Stimulated activated CD4-positive, alpha-beta T cell treated with anti-CD3 and anti-CD28 coated beads, TNF-alpha, amount 100 ng/mL, for 4 hours (primary cell): ENCODE measurements around the gene CPNE2.
"Not testable (repeated sequence)": the region's sequence is repeated elsewhere in the genome, so short reads cannot be mapped to it uniquely, and the experiment has no call there.

Experiments
- DNase-seq, 3 experiments: peaks; one replicate each; pipeline ENCODE4 v3.0.0-alpha.2; 2020; ENCODE audit warnings: low read depth in 3 of 3

The CPNE2 gene

DNA sequence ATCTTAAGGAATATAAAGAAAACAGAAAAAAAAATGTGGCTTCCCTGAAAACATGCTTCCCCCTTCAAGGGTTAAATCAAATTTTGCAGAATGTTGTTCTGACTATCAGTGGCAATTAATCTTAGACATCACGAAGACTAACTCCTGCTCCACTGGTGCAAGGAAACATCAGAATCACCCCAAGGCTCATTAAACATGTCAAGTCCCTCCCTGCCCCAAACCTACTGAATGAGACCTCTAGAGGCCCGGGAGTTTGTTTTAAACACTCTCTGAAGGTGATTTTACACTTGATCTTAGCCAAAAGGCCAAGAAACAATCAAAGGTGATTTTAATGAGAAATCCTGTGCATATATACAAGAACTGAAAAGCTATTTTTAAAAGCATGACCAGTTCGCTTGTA is 75.2 kb downstream of the CPNE2 start:
- DNase-seq, result no peak

DNA sequence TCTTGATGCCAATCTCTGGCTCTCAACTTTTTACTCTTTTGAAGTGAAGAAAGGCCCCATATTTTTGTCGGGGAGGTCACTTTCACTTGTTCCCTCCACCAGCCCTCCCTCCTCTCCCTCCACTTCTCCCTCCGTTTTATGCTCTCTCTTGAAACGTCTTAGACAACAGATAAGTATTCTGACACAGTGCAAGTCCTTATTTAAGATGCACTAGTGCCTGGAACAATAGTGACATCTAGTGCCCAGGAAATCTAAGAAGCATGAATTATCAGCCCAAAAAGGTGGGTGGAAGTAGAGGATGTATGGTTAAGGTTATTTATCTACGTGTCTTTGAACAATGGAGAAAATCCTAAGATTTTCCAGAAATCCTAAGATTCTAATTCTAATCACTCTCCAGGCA is 75.6 kb downstream of the CPNE2 start:
- DNase-seq, result no peak

DNA sequence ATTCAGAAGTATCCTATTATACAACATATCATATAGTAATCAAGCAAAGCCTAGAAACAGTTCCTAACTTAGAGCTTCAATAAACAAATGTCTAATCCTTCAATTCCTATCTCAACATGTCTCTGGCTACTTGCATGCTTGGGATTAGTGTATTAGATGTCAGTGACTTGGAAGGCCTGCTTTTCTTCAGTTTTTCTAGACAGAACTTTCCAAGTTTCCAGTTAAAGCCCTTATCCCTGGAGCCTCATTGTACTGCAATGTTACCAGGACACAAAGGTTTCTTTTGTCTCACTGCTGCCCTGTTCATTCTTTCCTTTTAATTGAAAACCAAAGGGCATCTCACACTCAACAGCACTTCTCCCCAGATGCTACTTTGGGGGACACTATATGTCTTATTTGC is 76.9 kb downstream of the CPNE2 start:
- no peak for DNase-seq

DNA sequence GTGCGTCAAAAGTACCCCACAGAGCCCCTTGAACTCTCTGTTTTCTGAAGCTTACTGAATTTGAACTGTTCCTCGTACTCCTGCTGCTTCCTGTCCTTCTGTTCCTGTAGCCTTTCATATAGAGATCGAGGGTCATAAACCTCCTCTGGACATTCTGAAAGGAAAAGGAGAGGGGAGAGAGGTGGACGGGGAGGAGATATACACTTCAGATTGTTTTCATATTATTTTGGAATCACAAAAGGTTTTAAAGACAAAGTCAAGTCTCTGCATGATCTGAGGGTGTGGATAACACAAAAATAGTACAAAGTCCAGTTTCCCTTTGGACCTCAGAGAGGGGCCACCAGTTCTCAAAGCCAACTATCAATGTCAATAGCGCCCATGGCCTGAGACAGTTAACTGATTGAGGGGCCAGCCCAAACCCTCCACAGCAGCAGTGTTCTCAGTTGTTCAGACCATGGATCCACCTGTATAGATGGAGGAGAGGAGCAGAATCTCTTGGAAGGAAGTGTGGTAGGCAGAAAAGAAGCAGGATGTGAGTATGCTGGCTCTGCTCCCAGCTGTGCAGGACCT is 80.4 kb downstream of the CPNE2 start:
- no peak for DNase-seq

DNA sequence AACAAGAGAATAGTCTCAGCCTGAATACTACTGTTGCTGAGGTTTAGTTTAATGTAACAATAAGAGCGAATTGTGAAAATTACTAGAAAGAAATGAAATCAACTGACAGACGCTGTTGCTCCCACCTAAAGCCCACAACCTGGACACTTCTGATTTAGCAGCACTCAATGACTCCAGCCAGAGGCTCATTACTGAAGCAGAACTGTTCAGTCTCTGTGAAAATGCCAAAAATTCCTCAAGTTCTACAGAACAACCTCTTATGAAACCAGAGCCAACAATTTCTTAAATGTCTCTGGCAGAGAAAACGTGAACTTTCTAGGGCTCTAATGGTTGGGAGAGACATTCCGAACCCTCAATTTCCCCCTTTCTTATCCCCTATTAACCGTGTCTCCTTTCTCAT is 83.5 kb downstream of the CPNE2 start:
- DNase-seq, result no peak

DNA sequence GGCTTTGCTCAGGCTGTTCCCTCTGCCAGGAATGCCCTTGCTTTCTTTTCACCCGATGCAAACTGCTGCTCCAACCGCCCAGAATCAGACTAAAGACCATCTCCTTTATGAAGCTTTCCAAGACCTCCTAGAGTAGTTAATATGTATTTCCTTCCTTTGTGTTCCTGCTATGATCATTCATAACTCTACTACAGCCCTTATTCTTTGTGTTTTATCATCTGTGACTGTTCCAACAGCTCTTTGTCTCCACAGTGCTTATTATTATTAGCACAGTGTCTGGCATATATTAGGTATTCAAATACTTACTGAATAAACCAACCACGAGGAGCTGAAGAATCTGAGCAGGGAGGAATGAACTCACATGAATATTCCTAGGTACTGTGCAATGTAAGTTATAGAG is 85.8 kb downstream of the CPNE2 start:
- no peak for DNase-seq

DNA sequence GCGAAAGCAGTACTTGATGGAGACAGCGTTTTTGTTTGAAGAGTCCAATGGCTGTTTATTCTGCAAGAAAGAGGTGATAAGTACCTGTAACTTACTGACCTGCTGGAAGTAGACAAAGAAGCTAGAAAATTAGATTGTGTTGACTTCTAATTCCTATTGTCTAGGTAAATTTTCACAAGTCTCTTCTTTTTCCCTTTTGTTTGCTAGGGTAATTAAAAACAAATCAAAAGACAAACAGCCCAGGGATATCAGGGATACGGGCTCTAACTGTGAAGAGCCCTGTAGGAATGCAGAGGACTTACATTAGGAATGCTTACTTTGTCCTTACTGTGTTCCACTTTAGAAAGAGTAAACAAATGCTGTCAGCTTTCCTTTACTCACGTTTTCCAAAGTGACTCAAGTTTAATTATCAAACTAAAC is 86.4 kb downstream of the CPNE2 start:
- no peak for DNase-seq

DNA sequence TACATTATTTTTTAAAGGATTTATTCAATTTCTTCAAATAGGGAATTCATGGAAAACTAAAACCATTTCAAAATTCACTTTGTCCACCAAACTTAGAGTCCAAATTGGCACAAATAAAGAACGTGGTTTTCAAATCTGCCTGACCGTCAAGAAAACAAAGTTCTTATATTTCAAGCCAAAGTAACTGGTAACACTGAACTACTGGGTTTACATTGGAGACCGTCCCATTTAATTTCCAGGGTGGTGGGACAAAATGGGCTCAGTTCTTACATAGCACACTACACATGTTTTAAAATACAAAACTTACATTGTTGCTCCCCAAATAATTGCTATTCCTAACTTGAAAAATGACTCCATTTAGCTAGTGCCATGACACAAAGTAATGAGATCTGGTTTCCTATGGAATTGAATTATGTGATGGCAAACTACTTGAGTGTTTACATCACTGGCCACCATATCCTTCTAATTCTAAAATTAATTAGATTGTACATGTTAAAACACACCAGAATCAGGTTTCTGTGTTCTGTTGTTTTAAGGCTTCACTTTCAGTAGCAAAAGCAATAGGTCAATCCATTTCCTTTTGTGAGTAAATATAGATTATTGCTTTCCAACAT is 86.9 kb downstream of the CPNE2 start:
- DNase-seq, result no peak

DNA sequence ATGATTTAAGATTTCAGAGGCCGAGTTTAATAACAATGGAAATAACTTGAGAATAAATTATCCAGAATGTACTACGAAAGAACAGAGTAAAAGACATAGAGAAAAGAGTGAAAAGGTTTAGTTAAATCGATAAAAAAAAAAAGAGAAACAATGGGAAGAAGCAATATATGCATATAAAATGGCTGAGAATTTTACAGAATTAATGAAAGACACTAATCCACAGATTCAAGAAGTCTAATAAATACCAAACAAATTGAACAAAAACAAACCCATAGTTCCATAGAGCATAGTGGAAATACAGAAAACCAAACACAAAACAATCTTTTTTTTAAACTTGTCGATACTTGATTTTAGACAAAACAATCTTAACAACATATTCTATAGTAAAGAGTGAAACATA is 91.7 kb downstream of the CPNE2 start:
- DNase-seq, result no peak

DNA sequence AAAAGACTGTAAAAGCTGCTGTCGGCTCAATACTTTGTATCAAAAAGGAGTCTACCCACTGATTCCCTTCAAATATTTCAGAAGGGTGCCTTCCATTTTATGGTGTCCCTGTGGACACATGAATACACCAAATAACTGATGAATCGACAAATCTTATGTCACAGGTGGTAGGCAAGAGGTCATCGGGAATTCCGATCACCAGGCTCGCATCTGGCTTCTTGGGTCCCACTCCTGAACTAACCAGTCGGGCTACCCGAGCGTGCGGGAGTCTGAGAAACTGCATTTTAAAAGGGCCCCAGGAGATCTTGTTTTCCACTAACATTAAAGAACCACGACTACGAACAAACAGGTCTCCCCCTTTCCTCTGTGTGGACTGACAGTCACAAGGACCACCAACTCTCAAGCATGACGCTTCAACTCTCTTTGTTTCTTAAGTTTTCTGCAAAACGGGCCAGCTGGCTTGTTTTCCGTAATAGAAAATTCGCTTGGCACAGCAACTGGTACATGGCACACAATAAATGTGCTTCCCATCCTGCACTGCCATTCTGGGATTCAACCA is 92.6 kb downstream of the CPNE2 start:
- no peak for DNase-seq

DNA sequence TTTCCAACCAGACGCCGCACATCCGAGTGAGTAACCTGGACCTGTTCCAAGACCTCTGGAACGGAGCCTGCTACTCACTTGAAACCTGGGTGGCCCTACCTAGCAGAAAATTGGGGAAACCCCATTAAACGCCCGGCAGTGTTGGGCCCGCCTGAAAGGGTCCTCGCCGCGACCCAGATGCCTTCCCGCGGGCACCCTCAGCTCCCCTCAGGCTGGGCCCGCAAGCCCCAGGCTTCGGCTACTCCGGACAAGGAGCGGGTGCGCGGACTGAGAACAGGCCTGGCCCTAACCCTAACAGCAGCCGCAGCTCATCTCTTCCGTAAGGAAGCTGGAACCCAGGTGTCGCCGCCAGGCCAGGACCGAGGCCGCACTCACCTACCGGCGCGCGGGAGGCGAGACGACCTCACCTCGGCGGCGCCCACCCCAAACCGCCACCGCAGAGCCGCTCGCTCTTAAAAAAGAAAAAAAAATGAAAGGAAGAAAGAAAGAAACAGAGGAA is 93.1 kb downstream of the CPNE2 start:
- peak in 1 of 3 experiments; percentile 19 for DNase-seq

DNA sequence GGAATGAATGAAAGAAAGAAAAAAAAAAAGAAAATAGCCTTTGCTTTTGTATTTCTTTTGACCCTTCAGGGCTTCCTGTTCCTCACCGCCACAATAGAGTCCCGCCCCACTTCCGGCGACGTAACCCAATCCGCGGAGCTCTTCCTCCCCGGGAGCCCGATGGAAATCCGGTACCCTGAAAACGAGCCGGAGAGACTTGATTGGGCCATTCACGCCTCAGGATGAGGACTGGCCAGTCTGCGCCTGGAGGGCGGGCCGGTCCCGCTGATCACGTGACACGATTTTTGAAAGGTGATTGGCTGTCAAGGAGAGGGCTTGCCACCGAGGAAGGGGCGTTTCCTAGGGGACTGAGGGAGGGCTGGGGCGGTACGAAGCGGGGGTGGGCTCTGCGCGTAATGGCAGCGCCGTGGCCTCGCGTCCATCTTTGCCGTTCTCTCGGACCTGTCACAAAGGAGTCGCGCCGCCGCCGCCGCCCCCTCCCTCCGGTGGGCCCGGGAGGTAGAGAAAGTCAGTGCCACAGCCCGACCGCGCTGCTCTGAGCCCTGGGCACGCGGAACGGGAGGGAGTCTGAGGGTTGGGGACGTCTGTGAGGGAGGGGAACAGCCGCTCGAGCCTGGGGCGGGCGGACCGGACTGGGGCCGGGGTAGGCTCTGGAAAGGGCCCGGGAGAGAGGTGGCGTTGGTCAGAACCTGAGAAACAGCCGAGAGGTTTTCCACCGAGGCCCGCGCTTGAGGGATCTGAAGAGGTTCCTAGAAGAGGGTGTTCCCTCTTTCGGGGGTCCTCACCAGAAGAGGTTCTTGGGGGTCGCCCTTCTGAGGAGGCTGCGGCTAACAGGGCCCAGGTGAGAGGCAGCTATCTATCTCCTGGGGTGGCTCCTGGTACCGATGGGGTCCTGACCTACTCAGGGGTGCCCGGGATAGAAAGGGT is 93.8 kb downstream of the CPNE2 start, which contains the start of the genes PSME3IP1 and RSPRY1:
Gene PSME3IP1, minus strand, starts transcription at position 95 of the 927 bp plus-strand sequence. CDS start 12,185 bp downstream, outside the sequence.
Gene RSPRY1, plus strand, starts transcription at position 385 of the 927 bp plus-strand sequence. CDS start 18,330 bp downstream, outside the sequence.
- DNase-seq, result peak; percentile 88 to 98 (median 98)

DNA sequence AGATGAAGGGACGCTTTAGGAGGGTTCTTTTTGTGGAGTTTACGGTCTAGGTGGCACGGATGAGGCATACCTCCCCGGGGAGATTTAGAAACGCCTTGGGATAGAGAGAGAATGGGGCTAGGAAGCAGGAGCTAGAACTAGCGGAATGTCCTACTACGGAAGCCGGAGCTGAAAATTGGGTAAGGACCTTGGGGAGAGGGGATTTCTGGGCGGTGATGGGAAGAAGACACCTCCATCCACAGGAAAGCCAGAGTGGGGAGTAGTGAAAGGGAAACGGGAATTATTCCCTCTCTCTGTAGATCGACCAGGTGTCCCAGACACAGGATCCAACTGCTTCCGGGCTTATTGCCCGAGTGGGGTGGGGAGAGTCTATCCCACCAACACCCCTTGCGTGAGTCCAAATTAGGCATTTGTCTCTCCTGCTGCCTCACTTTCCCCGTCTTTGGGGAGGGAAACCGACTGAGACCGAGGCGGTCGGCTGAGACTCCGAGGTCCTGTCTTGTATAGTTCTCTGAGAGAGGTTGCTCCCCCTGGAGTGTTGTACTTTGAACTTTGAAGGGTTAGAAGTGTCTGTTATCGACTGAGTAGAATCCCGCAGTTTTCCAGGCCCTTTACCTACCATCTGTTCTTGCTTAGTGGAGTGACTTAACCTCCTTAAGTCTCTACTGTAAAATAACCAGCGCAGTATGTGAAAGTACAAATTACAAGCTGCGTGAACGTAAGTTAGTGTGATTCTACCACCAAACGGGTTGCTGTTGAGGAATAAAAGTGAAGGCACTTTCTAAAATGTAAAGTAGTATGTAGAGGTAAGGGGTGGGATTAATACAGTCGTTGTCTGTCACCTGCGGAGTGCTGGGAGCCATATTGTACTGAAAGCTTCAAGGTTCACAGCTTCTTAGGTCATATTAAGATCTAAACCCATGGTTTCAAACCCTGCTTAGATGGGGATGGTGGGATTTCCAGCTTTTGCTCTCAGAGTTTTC is 94.8 kb downstream of the CPNE2 start:
- DNase-seq, result no peak

DNA sequence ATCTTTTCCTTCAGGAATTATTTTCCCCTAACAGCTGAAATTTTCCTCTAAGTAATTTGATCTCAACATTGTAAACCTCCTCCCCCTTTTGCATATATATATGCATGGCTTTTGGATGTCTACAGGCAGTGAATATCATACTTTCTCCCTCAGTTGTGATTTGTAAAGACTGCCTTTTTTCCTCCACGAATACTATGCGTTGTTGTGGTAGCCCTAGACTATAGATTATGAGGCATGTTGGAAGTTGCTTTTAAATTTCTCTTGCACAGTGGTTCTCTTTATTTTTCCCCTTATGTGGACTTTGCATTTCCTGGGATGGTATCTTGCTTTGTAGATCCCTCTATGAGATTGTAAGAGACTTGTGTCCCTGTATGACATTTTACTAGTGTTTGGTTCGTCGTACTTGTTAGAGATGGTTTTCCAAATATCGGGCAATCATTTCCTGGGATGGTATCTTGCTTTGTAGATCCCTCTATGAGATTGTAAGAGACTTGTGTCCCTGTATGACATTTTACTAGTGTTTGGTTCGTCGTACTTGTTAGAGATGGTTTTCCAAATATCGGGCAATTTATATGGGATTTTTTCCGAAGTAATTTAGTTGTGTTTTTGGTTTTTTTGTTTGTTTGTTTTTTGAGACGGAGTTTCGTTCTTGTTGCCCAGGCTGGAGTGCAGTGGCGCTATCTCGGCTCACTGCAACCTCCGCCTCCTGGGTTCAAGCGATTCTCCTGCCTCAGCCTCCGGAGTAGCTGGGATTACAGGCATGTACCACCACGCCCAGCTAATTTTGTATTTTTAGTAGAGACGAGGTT is 95.7 kb downstream of the CPNE2 start:
- DNase-seq, result not testable (repeated sequence)

DNA sequence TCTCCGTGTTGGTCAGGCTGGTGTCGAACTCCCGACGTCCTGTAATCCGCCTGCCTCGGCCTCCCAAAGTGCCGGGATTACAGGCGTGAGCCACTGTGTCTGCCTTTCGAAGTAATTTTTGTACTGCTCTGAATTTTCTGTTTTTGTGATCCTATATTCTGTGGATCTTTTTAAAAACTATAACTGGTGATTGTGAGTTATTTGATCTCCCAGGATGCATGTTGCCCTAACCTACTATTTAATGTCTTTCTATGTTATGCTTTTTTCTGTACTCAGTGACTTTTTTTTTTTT is 96.3 kb downstream of the CPNE2 start:
- DNase-seq, result no peak

DNA sequence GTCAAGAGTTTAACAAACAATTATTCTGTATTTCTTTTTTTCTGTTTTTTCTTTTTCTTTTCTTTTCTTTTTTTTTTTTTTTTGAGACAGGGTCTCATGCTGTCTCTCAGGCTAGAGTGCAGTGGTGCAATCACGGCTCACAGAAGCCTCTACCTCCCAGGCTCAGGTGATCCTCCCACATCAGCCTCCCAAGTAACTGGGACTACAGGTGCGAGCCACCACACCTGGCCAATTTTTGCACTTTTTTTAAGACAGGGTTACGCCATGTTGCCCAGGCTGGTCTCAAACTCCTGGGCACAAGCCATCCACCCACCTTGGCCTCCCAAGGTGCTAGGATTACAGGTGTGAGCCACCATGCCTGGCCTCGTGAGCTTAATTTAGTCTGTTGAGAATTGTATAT is 97.1 kb downstream of the CPNE2 start:
- DNase-seq, result not testable (repeated sequence)

DNA sequence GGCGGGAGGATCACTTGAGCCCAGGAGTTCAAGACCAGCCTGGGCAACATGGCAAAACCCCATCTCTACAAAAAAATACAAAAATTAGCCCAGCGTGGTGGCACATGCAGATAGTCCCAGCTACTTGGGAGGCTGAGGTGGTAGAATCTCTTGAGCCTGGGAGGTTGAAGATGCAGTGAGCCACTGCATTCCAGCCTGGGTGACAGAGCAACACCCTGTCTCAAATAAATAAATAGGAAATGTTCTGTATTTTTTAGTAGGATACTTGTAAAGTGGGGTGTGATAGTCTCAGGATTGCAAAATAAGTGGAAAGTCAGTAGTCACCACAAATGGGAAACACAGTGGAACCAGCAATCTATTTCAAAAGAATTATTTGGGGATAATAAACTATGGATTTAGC is 97.8 kb downstream of the CPNE2 start:
- DNase-seq, result no peak

DNA sequence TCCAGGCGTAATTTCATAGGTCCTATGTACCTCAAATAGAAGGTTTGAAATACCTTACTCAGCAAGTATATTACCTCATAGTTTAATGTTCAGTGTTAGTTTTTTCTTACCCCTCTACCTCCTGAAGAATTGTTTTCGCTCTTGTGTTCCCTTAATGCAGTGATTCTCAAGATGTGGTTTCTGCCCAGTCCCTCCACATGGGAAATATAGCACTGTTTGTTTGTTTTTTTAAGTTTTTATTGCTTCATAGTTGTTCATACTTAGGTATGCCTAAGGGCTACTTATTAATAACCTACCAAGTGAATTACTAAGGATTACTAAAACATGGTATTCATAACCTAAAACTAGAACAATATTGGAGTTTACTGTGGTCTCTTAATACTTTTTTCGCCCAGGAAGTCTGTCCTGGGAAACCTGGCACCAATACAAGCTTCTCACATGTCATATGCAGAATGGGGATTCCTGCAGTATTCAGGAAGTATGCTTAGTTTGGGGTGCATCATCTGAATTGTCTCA is 98.7 kb downstream of the CPNE2 start:
- DNase-seq, result no peak

DNA sequence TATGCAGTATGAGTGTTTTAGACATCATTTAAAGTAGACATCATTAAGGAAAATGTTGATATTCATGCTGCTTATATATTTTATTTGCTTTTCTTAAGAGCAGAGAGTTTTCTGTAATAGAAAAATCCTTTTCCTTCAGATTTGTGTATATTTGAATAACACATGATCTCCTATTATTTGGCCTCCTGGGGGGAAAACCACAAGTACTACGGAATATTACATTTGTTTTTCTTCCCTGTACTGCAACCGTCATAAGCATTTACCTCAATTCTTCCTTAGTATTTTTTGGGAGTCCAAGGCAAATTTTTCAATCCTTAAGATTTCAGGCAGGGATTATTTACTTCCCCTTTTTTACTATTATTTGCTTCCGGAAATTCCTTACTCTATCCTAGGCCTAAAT is 99.8 kb downstream of the CPNE2 start:
- no peak for DNase-seq
